Keratinocyte (primary cell): ENCODE results near the gene TNFRSF17. TPM values are rescaled to one million over a fixed set of nuclear protein-coding genes. Genes with fewer than 3 reads are reported as not detected.

Experiments
- DNase-seq: peaks from one replicate; pipeline ENCODE4 v3.0.0-alpha.2; 2011; ENCODE audit warnings: low read depth, missing footprints, low spot score
- FAIRE-seq: peaks from 2 replicates; lab custom pipeline; 2011; peaks lifted over from hg19 to GRCh38; lab: Jason Lieb, UNC
- H2AFZ ChIP-seq: 2 replicates; pipeline ENCODE4 v1.6.0; 2012; ENCODE audit warnings: low read length, control low read depth, inconsistent platforms; ENCODE audit not compliant: control insufficient read depth
- H3K27ac ChIP-seq: 2 replicates; pipeline ENCODE4 v1.5.1; 2011; ENCODE audit warnings: low read length; ENCODE audit not compliant: control insufficient read depth, insufficient read depth
- H3K27me3 ChIP-seq: 3 replicates; pipeline ENCODE4 v1.6.0; 2011; ENCODE audit warnings: low read length; ENCODE audit not compliant: control insufficient read depth, insufficient read depth; ENCODE audit errors: extremely low read depth
- H3K36me3 ChIP-seq, 2 experiments: 2 replicates in 1 of 2; 3 replicates in 1 of 2; pipeline ENCODE4 v1.5.1; 2011; ENCODE audit warnings: low read length in 2 of 2, mild to moderate bottlenecking in 1 of 2; ENCODE audit not compliant: control insufficient read depth in 2 of 2, insufficient read depth in 2 of 2; ENCODE audit errors: extremely low read depth in 1 of 2
- H3K4me1 ChIP-seq: 3 replicates; pipeline ENCODE4 v1.5.1; 2011; ENCODE audit warnings: low read length; ENCODE audit not compliant: control insufficient read depth, insufficient read depth; ENCODE audit errors: extremely low read depth
- H3K4me2 ChIP-seq: 3 replicates; pipeline ENCODE4 v1.6.0; 2011; ENCODE audit warnings: low read depth, low read length; ENCODE audit not compliant: control insufficient read depth, insufficient read depth; ENCODE audit errors: extremely low read depth
- H3K4me3 ChIP-seq, 3 experiments: fragments of 200-600 bp in 1 of 3; sonication (generic) in 1 of 3; 2 replicates in 2 of 3; 3 replicates in 1 of 3; pipeline ENCODE4 v1.5.1; 2011 to 2016; ENCODE audit warnings: low read length in 3 of 3, mild to moderate bottlenecking in 3 of 3, control low read depth in 2 of 3, inconsistent platforms in 1 of 3, low read depth in 1 of 3, mixed read lengths in 1 of 3, mixed run types in 1 of 3, moderate library complexity in 1 of 3; ENCODE audit not compliant: control insufficient read depth in 2 of 3, insufficient read depth in 2 of 3; ENCODE audit errors: extremely low read depth in 1 of 3
- H3K79me2 ChIP-seq: 2 replicates; pipeline ENCODE4 v1.6.0; 2012; ENCODE audit warnings: low read length; ENCODE audit not compliant: control insufficient read depth, insufficient read depth
- H3K9ac ChIP-seq: 3 replicates; pipeline ENCODE4 v1.6.0; 2011; ENCODE audit warnings: low read length; ENCODE audit not compliant: control insufficient read depth, insufficient read depth; ENCODE audit errors: extremely low read depth
- H3K9me1 ChIP-seq: 3 replicates; pipeline ENCODE4 v1.6.0; 2011; ENCODE audit warnings: low read length; ENCODE audit not compliant: control insufficient read depth, insufficient read depth; ENCODE audit errors: extremely low read depth
- H3K9me3 ChIP-seq: 2 replicates; pipeline ENCODE4 v1.5.1; 2012; ENCODE audit warnings: low read depth, low read length; ENCODE audit not compliant: control insufficient read depth
- H4K20me1 ChIP-seq: 3 replicates; pipeline ENCODE4 v1.6.0; 2011; ENCODE audit warnings: low read length; ENCODE audit not compliant: control insufficient read depth, insufficient read depth; ENCODE audit errors: extremely low read depth
- EZH2 ChIP-seq: IDR thresholded peaks from one replicate; pipeline ENCODE4 v1.6.1; 2012; ENCODE audit warnings: inconsistent platforms, mild to moderate bottlenecking, low read length, moderate library complexity
- dilution Hi-C: fragments of 300-500 bp; cut with MboI; formaldehyde crosslinking; loops from one replicate; pipeline ENCODE4 v1.7.0; 2020; ENCODE audit warnings: low sequenced_read_pairs; ENCODE audit not compliant: extremely low pct_ligation_motif_present
- polyA plus RNA-seq, 5 experiments: library from polyadenylated mRNA; depleted of rRNA in 3 of 5; stranded (reverse) in 3 of 5; stranded (forward) in 1 of 5; unstranded in 1 of 5; fragments of >200 nt; gene quantifications; 1 replicate in 1 of 5; 2 replicates in 3 of 5; 3 replicates in 1 of 5; pipeline versions ENCODE4 v1.2.1 to v1.2.3, GENCODE V29; 2011 to 2012; ENCODE audit warnings: missing spikeins in 2 of 5, low read depth in 1 of 5, low replicate concordance in 1 of 5
- TF ChIP-seq, protein P1 (sequence below), 3 experiments: IDR thresholded peaks in 1 of 3; conservative IDR thresholded peaks in 1 of 3; optimal IDR thresholded peaks in 1 of 3; 2 replicates in 2 of 3; 3 replicates in 1 of 3; pipeline versions ENCODE3 to v1.5.1; 2011; ENCODE audit warnings: low read length in 3 of 3, mild to moderate bottlenecking in 3 of 3, moderate library complexity in 2 of 3, control low read depth in 1 of 3, inconsistent platforms in 1 of 3; ENCODE audit not compliant: insufficient read depth in 2 of 3; ENCODE audit errors: extremely low read depth in 1 of 3

TNFRSF17 gene
- polyA plus RNA-seq, 1 donor (not counting 4 experiments of a cell fraction or from before 2014, with no cell fraction given), result not detected

DNA sequence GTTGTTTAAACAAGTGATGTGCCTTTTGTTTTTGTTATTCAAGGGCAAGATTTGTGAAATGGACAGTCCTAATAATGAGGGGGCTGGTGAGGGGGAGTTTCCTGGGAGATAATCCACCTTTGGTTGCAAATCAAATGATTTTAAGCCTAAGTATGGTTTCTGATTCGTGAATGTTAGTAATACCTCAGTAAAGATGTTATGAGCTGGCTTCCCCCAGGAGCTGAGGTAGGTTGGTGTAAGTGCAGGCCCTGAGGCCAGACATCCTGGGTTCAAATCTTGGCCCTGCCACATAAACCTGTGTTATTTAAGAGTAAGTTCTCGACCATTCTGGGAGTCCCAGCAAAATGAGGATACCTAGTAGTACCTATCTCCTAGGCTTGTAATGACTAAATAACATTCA, 13.1 kb downstream of the TNFRSF17 start:
- FAIRE-seq, result no peak

DNA sequence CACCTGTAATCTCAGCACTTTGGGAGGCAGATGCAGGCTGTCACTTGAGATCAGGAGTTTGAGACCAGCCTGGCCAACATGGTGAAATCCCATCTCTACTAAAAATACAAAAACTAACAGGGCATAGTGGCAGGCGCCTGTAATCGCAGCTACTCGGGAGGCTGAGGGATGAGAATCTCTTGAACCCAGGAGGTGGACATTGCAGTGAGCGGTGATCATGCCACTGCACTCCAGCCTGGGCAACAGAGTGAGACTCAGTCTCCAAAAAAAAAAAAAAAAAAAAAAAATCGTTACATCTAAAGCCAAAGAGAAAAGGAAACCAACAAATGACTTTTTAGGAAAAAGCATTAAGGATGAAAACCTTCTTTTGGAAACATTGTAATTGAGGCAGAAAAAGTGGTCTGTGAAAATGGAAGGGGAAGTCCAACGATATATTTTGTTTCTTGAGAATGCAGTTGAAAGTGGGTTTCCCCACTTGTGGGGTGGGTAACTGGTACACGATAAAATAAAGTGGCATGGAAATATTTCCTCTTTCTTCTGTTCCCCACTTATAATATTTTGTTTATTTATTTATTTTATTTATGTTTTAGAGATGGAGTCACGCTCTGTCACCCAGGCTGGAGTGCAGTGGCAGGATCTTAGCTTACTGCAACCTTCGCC, 14.1 kb downstream of the TNFRSF17 start:
- H3K27me3 ChIP-seq, result no peaks in the 10 kb centered on the region
- H3K27ac ChIP-seq, result no peak overlapping the region
- H3K36me3 ChIP-seq, result peaks cover 0 to under 1% of the 10 kb centered on the region in 2 experiments
- no peaks in the 10 kb centered on the region for H4K20me1 ChIP-seq
- peaks cover 13% of the 10 kb centered on the region for H3K4me1 ChIP-seq
- no peaks in the 10 kb centered on the region for H3K9me3 ChIP-seq
- no peak for TF ChIP-seq EZH2
- TF ChIP-seq, protein P1, sequence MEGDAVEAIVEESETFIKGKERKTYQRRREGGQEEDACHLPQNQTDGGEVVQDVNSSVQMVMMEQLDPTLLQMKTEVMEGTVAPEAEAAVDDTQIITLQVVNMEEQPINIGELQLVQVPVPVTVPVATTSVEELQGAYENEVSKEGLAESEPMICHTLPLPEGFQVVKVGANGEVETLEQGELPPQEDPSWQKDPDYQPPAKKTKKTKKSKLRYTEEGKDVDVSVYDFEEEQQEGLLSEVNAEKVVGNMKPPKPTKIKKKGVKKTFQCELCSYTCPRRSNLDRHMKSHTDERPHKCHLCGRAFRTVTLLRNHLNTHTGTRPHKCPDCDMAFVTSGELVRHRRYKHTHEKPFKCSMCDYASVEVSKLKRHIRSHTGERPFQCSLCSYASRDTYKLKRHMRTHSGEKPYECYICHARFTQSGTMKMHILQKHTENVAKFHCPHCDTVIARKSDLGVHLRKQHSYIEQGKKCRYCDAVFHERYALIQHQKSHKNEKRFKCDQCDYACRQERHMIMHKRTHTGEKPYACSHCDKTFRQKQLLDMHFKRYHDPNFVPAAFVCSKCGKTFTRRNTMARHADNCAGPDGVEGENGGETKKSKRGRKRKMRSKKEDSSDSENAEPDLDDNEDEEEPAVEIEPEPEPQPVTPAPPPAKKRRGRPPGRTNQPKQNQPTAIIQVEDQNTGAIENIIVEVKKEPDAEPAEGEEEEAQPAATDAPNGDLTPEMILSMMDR (optimal IDR thresholded peaks at IDR 0.05 in 1 of 3, IDR thresholded peaks at IDR 0.05 in 1 of 3, conservative IDR thresholded peaks at IDR 0.05 in 1 of 3; ENCODE audit: extremely low read depth in 1 of 3, insufficient read depth in 2 of 3, low read length in 3 of 3), result no peak
- FAIRE-seq (no peak), DNase-seq (no peak)
- peaks cover 11% of the 10 kb centered on the region for H3K79me2 ChIP-seq
- no peak overlapping the region for H3K9ac ChIP-seq
- no peak overlapping the region for H2AFZ ChIP-seq
- dilution Hi-C loops, result no loop called here
- no peaks in the 10 kb centered on the region for H3K9me1 ChIP-seq
- H3K4me2 ChIP-seq, result no peak overlapping the region
- no peak overlapping the region for H3K4me3 ChIP-seq

More for the DNA sequence above, 13.1 kb downstream of the TNFRSF17 start:
- Histone ChIP-seq H3K4me3 (peak overlapping the region in 2 of 3 experiments; percentile 10 to 84), H4K20me1 (no peaks in the 10 kb centered on the region), H2AFZ (no peak overlapping the region), H3K9me1 (no peaks in the 10 kb centered on the region), H3K27me3 (no peaks in the 10 kb centered on the region), H3K9ac (peak overlapping the region; percentile 82), H3K4me1 (peaks cover 13% of the 10 kb centered on the region), H3K27ac (no peak overlapping the region), H3K36me3 (peaks cover 0 to 2% of the 10 kb centered on the region in 2 experiments), H3K9me3 (no peaks in the 10 kb centered on the region), H3K79me2 (peaks cover 11% of the 10 kb centered on the region), H3K4me2 (peak overlapping the region; percentile 96)
- no peak for DNase-seq
- TF ChIP-seq, protein P1 (optimal IDR thresholded peaks at IDR 0.05 in 1 of 3, IDR thresholded peaks at IDR 0.05 in 1 of 3, conservative IDR thresholded peaks at IDR 0.05 in 1 of 3; ENCODE audit: extremely low read depth in 1 of 3, insufficient read depth in 2 of 3, low read length in 3 of 3), result no peak
- no peak for TF ChIP-seq EZH2
- dilution Hi-C loops, result no loop called here
